IPS-NIHi7 (cell line): ENCODE data around the gene SCAPER.
"Not testable (repeated sequence)": the region's sequence is repeated elsewhere in the genome, so short reads cannot be mapped to it uniquely, and the experiment has no call there.

ENCODE experiments used
- DNase-seq: peaks from one replicate; pipeline ENCODE4 v3.0.0; 2012; ENCODE audit warnings: mixed read lengths; ENCODE audit errors: extremely low spot score

The SCAPER gene

DNA sequence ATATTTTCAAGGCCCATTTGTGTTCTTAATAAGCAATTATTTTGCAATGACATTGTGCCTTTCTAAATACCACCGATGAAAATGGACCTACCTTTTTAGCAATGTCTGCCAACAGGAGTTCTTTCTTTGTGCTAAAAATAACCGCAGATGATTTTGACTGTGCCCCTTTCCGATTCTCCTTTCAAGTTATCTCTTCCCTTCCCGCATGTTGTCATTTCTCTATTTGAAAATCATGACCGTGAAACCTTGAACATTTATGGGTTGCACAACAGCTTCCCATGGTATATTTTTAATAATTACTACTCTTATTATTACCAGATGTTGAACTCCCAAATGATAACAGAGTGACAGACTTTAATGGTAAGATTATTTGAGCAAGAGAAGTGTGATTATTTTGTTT, 583.5 kb downstream of the SCAPER start:
- no peak for DNase-seq

DNA sequence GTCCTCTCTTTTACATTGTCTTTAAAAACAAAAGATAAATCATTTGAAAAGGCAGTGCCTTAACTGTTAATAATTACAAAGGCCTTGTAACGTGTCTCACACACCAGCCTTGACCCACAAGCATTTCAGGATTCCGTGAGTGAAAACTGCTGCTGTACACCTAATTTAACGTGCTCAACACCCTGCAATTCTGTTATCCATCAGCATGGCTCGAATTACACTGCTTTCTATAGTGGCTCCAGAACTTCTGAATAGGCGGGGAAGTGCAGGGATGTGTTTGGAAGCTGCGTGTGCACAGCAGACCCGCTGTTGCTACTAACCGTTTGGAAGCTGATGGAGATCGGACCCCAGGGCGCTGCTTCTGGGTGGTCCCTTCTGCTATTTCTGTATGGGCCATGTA, 584.0 kb downstream of the SCAPER start:
- no peak for DNase-seq

DNA sequence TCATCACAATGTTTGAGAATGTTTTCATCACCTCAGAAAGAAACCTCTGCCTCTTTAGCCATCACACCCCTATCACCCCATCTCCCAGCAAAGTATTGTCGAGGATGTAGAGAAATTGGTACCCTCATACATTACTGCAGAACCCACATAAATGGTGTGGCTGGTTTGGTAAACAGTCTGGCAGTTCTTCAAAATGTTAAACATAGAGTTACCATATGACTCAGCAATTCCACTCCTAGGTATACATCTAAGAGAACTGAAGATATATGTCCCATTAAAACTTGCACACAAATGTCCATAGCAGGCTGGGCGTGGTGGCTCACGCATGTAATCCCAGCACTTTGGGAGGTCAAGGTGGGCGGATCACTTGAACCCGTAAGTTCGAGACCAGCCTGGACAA, 585.1 kb downstream of the SCAPER start:
- no peak for DNase-seq

DNA sequence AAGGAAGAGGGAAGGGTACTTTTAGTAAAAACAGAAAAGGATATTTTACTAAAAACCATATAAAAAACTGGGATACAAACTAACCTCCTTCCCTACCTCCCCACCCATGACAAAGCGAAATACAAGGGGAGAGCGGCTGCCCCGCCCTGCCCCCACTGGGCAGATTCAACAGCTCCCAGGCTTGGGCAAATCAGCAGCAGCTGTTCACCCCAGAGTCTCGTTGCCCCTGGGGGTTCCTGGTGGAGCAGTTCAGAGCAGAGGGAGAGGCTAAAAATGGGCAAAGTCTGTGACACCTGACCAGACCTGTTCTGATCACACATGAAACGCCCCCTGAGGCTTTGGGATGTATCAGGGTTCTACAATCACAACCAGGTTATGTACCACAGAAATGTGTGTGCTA, 591.4 kb downstream of the SCAPER start:
- no peak for DNase-seq

DNA sequence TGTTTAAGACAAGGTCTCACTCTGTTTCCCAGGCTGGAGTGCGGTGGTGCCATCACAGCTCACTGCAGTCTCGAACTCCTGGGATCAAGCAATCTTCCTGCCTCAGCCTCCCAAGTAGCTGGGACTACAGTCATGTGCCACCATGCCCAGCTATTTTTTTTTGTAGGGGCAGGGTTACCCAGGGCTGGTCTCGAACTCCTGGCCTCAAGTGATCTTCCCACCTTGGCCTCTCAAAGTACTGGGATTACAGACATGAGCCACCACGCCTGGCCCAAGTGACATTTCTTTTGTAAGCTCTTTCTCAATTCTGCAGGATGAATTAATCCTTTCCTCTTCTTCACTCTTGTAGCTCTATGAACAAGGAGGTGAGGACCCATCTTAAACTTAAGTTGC, 592.0 kb downstream of the SCAPER start:
- not testable (repeated sequence) for DNase-seq

DNA sequence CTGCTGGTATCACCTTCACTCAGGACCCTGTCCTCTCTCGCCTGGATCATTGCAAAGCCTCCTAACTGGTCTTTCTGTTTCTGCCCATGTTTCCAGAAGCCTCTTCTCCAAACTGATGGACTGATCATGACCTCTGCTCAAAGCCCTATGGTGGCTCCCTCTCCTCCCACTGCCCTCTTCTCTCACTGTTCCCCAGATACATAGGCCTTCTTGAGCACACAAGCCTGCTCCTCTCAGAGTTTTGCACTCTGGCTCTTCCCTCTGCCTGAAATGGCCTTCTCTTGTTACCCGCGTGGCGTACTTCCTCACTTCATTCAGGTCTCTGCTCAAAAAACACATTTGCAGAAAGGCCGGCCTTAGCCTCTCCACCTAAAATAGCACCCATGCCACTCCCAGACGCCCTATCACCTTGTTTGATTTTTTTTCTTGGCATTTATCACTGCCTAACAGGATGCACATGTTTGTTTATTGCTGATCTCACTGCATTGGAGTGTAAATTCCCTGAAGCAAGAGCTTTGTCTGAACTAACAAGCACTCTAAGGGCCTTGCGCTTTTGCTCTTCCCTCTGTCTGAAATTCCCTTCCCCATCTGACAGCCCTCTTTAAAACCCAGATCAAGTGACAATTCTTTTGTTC, 592.5 kb downstream of the SCAPER start:
- no peak for DNase-seq

DNA sequence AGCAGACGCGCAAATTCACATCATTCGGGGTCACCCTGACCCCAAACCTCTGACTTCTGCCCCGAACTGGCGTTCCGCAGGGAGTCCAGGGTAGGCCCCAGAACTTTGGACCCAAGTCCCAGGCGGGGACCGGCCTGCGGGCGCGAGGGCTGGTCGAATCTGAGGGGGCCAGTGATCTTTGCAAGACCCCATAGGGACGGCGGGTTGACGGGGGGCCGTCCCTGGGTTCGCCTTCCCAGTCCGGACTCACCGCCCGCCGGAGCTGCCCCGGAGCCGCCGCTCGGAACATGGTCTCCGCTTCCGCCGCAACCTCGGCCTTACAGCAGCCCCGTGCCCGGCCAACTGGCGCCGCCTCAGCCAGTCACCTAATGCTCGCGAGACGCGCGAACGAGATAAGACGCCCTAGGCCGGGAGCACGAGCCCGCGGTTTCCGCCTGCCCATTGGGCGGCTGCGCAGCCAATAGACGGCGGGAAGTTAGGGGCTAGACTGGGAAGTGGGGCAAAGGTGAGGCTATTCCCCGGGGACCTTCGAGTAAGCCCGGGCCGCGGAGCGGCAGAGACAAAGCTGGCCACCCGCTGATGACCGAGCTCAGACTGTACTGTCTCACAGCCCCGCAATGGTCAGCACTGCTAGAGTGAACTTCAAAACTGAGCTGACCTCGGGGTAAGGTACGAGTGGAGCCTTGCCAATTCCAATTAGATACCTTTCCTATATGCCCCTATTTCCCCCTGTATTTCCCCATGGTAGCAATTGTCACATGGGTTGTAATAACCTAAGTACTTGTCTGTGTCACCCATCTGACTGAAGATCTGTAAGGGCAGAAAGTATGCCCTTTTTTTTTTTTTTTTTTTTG, 593.8 kb downstream of the SCAPER start, which contains the start of gene ETFA:
TSS of gene ETFA (minus strand) at position 370 of the 854 bp plus-strand sequence. CDS start at position 289, 81 bp downstream.
- peak; percentile 100 for DNase-seq

DNA sequence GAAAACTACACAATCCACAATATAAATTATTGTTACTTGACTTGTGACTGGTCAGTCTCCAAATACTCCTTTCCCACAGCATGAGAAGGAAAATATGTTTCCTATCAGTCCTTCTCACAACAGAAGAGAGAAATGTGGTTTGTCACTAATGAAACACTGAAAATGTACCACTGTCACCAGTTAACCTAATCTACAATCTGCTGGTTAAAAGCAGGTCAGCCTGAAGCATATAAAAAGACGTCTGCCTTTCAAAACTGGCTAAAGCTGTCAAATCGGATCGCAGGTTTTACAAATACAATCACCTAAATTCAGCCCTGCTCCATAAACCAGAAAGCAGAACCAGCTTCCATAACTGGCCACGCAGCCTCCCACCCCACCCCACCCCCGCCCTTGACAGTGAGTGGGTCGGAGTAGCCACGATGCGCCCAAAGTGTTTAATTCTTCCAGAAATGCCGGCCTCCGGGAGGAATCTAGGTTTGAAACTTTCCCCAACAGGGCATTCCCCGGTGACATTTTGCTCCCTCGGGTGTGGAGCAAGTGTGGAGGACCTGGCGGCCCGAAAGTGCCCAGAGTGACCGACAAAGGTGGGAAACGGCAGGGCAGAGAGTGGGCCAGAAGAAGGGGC, 594.6 kb downstream of the SCAPER start:
- DNase-seq, result peak; percentile 25

DNA sequence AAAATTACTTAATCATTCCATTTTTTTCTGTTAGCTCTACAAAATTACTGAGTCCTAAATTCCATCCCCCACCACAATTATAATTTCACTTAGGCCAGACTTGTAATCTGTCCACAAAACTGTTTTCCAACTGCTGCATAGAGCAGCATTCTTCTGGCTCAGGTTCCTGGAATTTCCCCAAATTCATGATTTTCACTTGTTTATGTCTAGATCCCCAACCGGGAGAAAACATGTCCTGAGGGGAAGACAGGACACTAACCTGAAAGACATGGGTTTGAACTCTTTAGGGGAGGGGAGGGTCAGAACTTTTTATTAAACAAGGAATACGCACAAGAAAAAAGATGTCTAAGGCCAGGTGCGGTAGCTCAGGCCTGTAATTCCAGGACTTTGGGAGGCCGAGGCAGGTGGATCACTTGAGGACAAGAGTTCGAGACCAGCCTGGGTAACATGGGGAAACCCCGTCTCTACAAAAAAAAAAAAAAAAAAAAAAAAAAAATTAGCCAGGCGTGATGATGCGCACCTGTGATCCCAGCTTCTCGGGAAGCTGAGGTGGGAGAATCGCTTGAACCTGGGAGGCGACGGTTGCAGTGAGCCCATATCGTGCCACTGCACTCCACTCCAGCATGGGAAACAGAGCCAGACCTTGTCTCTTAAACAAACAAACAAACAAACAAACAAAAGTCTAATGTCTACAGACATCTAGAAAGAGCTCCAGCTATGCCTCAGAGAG, 595.4 kb downstream of the SCAPER start:
- no peak for DNase-seq

DNA sequence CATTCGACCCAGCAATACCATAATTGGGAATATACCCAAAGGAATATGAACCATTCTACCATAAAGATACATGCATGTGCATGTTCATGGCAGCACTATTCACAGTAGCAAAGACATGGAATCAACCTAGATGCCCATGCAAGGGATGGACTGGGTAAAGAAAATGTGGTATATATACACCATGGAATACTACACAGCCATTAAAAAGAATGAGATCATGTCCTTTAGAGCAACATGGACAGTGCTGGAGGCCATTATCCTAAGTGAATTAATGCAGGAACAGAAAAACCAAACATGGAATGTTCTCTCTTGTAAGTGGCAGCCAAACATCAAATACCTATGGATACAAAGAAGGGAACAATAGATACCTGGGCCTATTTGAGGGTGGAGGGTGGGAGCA, 601.2 kb downstream of the SCAPER start:
- no peak for DNase-seq

DNA sequence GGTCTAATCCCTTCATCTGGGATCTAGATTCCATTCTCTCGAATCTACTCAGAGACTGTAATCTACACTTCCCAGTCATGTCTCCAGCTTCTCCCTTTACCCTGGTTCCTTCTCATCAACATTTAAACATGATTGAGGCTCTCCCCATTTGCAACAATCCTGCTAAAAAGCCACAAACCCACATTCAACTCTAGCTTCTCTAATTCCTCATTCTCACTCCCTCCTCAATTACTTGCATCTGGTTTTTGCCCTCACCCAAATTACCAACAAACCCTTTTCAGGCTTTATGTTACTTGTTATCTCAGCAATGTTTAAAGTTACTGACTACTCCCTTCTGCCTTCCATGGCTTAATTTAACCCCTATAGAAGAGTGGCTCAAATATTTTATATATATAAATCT, 605.4 kb downstream of the SCAPER start:
- no peak for DNase-seq

DNA sequence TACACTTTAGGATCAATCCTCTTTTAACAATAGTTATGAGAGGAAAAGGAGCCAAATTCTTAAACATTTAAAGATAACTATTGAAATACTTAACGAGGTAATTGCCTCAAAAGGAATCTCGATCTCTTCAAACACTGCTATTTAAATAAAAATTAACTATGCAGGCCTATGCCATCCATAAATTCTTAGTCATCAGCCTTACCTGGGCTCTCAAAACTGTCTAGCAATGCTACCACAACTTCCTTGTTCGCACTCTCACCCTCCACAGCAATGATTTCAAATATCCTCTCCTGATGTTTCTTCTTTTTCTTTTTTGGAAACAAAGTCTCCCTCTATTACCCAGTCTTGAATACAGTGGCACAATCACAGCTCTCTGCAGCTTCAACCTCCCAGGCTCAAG, 606.2 kb downstream of the SCAPER start:
- DNase-seq, result no peak

DNA sequence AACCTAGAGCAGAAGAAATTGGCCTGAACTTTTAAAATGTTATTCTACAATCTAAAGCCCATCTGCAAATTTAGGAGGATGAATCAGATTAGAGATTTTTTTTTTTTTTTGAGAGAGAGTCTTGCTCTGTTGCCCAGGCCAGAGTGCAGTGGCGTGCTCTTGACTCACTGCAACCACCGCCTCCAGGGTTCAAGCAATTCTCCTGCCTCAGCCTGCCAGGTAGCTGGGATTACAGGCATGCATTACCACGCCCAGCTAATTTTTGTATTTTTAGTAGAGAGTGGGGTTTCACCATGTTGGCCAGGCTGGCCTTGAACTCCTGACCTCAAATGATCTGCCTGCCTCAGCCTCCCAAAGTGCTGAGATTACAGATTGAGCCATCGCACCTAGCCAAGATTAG, 607.2 kb downstream of the SCAPER start:
- not testable (repeated sequence) for DNase-seq
